Endothelial cell of umbilical vein (primary cell): Measurements from ENCODE around the gene MRPS12.

Experiments used
- FOS ChIP-seq: IDR thresholded peaks from 2 replicates; pipeline ENCODE4 v1.6.1; 2011; ENCODE audit warnings: mild to moderate bottlenecking, low read length, moderate library complexity, borderline replicate concordance; ENCODE audit not compliant: insufficient read depth
- TF ChIP-seq, protein P1 (sequence below), 2 donors: IDR thresholded peaks; 1 replicate in 1 of 2; 2 replicates in 1 of 2; pipeline ENCODE4 v1.5.1; 2011; ENCODE audit warnings: low read length in 2 of 2, mild to moderate bottlenecking in 2 of 2, moderate library complexity in 2 of 2, control low read depth in 1 of 2, inconsistent platforms in 1 of 2, low read depth in 1 of 2; ENCODE audit not compliant: insufficient read depth in 1 of 2; ENCODE audit errors: extremely low read depth in 1 of 2

DNA sequence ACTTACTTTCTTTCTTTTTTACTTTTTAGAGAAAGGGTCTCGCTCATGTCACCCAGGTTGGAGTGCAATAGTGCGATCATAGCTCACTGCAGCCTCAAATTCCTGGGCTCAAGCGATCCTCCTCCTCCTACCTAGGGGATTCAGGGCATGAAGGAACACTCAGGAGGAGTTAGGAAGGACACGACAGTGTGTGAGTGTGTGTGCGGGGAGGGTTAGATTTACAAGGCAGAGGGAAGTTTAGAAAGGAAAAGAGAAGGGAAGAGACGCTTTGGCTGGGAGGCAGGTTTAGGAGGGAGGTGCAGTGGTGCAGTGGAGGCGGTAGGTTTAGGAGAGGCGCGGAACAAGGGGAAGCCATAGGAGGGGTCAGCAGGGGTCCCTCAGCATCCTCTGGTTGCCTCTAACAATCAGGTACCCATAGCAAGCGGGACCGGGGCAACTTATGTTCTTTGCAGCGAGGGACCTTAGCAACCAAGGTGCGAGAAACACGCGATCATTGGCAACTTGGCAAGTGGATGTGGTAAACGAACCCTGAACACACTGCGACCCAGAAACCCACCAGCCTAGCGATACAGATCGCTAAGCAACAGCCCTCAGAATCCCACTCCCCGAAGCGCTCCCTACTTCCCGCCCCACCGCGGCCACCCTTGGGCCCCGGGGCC, 31.8 kb upstream of the MRPS12 start:
- TF ChIP-seq, protein P1, sequence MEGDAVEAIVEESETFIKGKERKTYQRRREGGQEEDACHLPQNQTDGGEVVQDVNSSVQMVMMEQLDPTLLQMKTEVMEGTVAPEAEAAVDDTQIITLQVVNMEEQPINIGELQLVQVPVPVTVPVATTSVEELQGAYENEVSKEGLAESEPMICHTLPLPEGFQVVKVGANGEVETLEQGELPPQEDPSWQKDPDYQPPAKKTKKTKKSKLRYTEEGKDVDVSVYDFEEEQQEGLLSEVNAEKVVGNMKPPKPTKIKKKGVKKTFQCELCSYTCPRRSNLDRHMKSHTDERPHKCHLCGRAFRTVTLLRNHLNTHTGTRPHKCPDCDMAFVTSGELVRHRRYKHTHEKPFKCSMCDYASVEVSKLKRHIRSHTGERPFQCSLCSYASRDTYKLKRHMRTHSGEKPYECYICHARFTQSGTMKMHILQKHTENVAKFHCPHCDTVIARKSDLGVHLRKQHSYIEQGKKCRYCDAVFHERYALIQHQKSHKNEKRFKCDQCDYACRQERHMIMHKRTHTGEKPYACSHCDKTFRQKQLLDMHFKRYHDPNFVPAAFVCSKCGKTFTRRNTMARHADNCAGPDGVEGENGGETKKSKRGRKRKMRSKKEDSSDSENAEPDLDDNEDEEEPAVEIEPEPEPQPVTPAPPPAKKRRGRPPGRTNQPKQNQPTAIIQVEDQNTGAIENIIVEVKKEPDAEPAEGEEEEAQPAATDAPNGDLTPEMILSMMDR (IDR thresholded peaks at IDR 0.05; ENCODE audit: extremely low read depth in 1 of 2, insufficient read depth in 1 of 2, low read depth in 1 of 2, low read length in 2 of 2) = no peak
- no peak for TF ChIP-seq FOS
